Subcutaneous adipose tissue (tissue), 4 donors: ENCODE data around the gene LRRN3. TPM values are rescaled to one million over a fixed set of nuclear protein-coding genes. Genes with fewer than 3 reads are reported as not detected.

Experiments
- CTCF ChIP-seq: fragments of 450-650 bp; IDR thresholded peaks from one replicate; pipeline ENCODE4 v1.5.1; 2016; ENCODE audit warnings: low read depth, mild to moderate bottlenecking, control low read depth, antibody characterized with exemption, moderate library complexity
- total RNA-seq, 4 donors: library from RNA; depleted of rRNA; stranded (reverse); fragments of >200 nt; gene quantifications; one replicate each; pipeline ENCODE4 v1.1.0, GENCODE V29; 2016

LRRN3 gene
- total RNA-seq, 4 donors from 2014 or later: 1.7 to 3.4 (median 2.2) TPM

GRCh38 chr7:111076205-111076604 is 14.7 kb upstream of the LRRN3 start:
- TF ChIP-seq CTCF: no peak

- TF ChIP-seq CTCF: no peak
These were observed 13.9 kb upstream of the LRRN3 start for GRCh38 chr7:111077001-111077400.

- no peak for TF ChIP-seq CTCF
These were observed 10.3 kb upstream of the LRRN3 start for GRCh38 chr7:111080495-111081105.

- TF ChIP-seq CTCF: no peak
These were observed 9.2 kb upstream of the LRRN3 start for GRCh38 chr7:111081546-111082267.

GRCh38 chr7:111082351-111082750 is 8.6 kb upstream of the LRRN3 start:
- TF ChIP-seq CTCF: no peak

- no peak for TF ChIP-seq CTCF
These were observed 7.5 kb upstream of the LRRN3 start for GRCh38 chr7:111083413-111083812.

- TF ChIP-seq CTCF: no peak
These were observed 5.6 kb upstream of the LRRN3 start for GRCh38 chr7:111085356-111085755.
